SK-N-SH (cell line): ENCODE results near the gene ADAMTS14.

ENCODE experiments used
- CHD2 ChIP-seq: fragments of 150-350 bp; IDR thresholded peaks from 2 replicates; pipeline ENCODE4 v1.6.1; 2018; ENCODE audit warnings: low read length; ENCODE audit not compliant: partially characterized antibody
- GABPA ChIP-seq: IDR thresholded peaks from 2 replicates; pipeline ENCODE4 v1.4.0; 2012; ENCODE audit warnings: low read depth, mild to moderate bottlenecking
- RAD21 ChIP-seq: IDR thresholded peaks from 2 replicates; pipeline ENCODE4 v1.6.1; 2012; ENCODE audit warnings: mild to moderate bottlenecking, low read length
- RFX5 ChIP-seq: IDR thresholded peaks from 2 replicates; pipeline ENCODE4 v1.6.1; 2012; ENCODE audit warnings: mild to moderate bottlenecking, improper control_type of control experiment, low read length
- USF2 ChIP-seq: fragments of 150-350 bp; IDR thresholded peaks from 2 replicates; pipeline ENCODE4 v1.6.1; 2017; ENCODE audit warnings: antibody characterized with exemption, low read length, low read depth, borderline replicate concordance
- TF ChIP-seq, protein P1 (sequence below): fragments of 200-600 bp; sonication (generic); IDR thresholded peaks from 2 replicates; pipeline ENCODE4 v1.6.1; 2017; ENCODE audit warnings: antibody characterized with exemption, mild to moderate bottlenecking, moderate library complexity
- TF ChIP-seq, protein P2 (sequence below): IDR thresholded peaks from 2 replicates; pipeline ENCODE4 v1.6.1; 2012; ENCODE audit warnings: mild to moderate bottlenecking, low read depth, low read length, moderate library complexity

DNA sequence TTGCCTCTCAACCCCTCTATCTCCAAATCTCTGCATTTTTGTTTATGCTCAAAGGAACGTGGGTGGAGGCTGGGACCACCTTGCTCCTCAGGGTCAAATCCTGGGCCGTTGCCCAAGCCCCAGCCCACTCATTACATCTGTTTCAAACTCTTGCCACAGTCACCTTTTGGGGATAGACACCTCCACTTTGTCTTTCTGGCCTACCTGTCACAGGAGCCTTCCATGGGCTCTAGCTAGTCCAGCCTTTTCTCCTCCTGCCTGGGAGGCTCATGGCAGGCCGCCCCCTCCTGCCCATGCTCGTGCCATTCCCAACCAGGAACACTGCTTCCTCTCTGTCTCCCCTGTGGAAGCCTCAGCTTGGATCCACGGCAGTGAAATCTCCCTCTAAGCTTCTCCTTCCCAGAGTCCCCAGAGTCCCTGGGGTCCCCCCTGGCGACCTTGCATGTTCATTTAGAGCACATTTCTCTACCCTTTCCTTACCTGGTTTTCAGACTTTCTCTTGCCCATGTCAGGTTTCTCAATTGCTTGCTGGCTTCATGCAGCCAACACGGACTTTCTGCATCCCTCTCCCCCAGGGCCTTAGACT is 2.5 kb upstream of the ADAMTS14 start:
- TF ChIP-seq RFX5 (no peak), CHD2 (no peak), GABPA (no peak), RAD21 (no peak), USF2 (no peak)
- TF ChIP-seq, protein P1, sequence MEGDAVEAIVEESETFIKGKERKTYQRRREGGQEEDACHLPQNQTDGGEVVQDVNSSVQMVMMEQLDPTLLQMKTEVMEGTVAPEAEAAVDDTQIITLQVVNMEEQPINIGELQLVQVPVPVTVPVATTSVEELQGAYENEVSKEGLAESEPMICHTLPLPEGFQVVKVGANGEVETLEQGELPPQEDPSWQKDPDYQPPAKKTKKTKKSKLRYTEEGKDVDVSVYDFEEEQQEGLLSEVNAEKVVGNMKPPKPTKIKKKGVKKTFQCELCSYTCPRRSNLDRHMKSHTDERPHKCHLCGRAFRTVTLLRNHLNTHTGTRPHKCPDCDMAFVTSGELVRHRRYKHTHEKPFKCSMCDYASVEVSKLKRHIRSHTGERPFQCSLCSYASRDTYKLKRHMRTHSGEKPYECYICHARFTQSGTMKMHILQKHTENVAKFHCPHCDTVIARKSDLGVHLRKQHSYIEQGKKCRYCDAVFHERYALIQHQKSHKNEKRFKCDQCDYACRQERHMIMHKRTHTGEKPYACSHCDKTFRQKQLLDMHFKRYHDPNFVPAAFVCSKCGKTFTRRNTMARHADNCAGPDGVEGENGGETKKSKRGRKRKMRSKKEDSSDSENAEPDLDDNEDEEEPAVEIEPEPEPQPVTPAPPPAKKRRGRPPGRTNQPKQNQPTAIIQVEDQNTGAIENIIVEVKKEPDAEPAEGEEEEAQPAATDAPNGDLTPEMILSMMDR = no peak
- TF ChIP-seq, protein P2, sequence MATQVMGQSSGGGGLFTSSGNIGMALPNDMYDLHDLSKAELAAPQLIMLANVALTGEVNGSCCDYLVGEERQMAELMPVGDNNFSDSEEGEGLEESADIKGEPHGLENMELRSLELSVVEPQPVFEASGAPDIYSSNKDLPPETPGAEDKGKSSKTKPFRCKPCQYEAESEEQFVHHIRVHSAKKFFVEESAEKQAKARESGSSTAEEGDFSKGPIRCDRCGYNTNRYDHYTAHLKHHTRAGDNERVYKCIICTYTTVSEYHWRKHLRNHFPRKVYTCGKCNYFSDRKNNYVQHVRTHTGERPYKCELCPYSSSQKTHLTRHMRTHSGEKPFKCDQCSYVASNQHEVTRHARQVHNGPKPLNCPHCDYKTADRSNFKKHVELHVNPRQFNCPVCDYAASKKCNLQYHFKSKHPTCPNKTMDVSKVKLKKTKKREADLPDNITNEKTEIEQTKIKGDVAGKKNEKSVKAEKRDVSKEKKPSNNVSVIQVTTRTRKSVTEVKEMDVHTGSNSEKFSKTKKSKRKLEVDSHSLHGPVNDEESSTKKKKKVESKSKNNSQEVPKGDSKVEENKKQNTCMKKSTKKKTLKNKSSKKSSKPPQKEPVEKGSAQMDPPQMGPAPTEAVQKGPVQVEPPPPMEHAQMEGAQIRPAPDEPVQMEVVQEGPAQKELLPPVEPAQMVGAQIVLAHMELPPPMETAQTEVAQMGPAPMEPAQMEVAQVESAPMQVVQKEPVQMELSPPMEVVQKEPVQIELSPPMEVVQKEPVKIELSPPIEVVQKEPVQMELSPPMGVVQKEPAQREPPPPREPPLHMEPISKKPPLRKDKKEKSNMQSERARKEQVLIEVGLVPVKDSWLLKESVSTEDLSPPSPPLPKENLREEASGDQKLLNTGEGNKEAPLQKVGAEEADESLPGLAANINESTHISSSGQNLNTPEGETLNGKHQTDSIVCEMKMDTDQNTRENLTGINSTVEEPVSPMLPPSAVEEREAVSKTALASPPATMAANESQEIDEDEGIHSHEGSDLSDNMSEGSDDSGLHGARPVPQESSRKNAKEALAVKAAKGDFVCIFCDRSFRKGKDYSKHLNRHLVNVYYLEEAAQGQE = no peak
